IMR-90 (cell line): ENCODE data around the gene HOXD9. TPM values are rescaled to one million over a fixed set of nuclear protein-coding genes. Genes with fewer than 3 reads are reported as not detected.

ENCODE experiments used
- ATAC-seq: fragments of 200-7000 bp; cut with Tn5 transposase; 2 replicates; pipeline ENCODE4 v1.9.1; 2020; ENCODE audit warnings: low read depth, mild to moderate bottlenecking, moderate library complexity
- BruUV-seq: library from RNA; stranded (reverse); fragments of 400-500 nt; replicated peaks from 2 replicates; lab custom pipeline; 2021; lab: Mats Ljungman, UMichigan
- CTCF ChIA-PET: fragments of 300-600 bp; formaldehyde crosslinking; extraction: SDS; loops from one replicate; lab custom pipeline; 2021; ENCODE audit warnings: antibody characterized with exemption; lab: Yijun Ruan, JAX
- POLR2A ChIA-PET: fragments of 300-600 bp; sonication (Branson Sonifier 250); formaldehyde crosslinking; loops from one replicate; lab custom pipeline; 2022; ENCODE audit warnings: antibody characterized with exemption; ENCODE audit not compliant: unreplicated experiment; lab: Charles Lee
- DNase-seq: peaks from one replicate; pipeline ENCODE4 v3.0.0; 2013
- H2AFZ ChIP-seq: replicated peaks from 2 replicates; pipeline ENCODE3; 2013; ENCODE audit warnings: low read length, mild to moderate bottlenecking; ENCODE audit not compliant: poor library complexity
- H2AK5ac ChIP-seq: 2 replicates; pipeline ENCODE4 v1.6.1; 2013; ENCODE audit warnings: low read depth, low read length, inconsistent platforms
- H2AK9ac ChIP-seq: replicated peaks from 2 replicates; pipeline ENCODE3; 2013; ENCODE audit warnings: mild to moderate bottlenecking, low read depth, low read length, moderate library complexity; ENCODE audit not compliant: poor library complexity
- H2BK120ac ChIP-seq: 2 replicates; pipeline ENCODE4 v1.6.1; 2013; ENCODE audit warnings: low read depth, low read length, inconsistent platforms
- H2BK15ac ChIP-seq: 3 replicates; pipeline ENCODE4 v1.6.1; 2013; ENCODE audit warnings: low read depth, low read length, inconsistent platforms
- H2BK20ac ChIP-seq: 2 replicates; pipeline ENCODE4 v1.6.1; 2013; ENCODE audit warnings: low read depth, mild to moderate bottlenecking, inconsistent platforms, low read length, moderate library complexity
- H2BK5ac ChIP-seq: 2 replicates; pipeline ENCODE4 v1.6.1; 2013; ENCODE audit warnings: mild to moderate bottlenecking, low read depth, low read length, inconsistent platforms; ENCODE audit not compliant: poor library complexity, severe bottlenecking
- H3K14ac ChIP-seq: replicated peaks from 2 replicates; pipeline ENCODE4 v1.6.1; 2013; ENCODE audit warnings: low read depth, low read length, inconsistent platforms
- H3K18ac ChIP-seq: 2 replicates; pipeline ENCODE4 v1.6.1; 2013; ENCODE audit warnings: low read depth, low read length, control low read depth
- H3K23ac ChIP-seq: 2 replicates; pipeline ENCODE4 v1.6.1; 2013; ENCODE audit warnings: low read depth, low read length, inconsistent platforms
- H3K27ac ChIP-seq: 2 replicates; pipeline ENCODE4 v1.5.1; 2013; ENCODE audit warnings: mild to moderate bottlenecking, control low read depth, low read length; ENCODE audit not compliant: insufficient read depth
- H3K27me3 ChIP-seq: 2 replicates; pipeline ENCODE4 v1.6.1; 2013; ENCODE audit warnings: low read length; ENCODE audit not compliant: control insufficient read depth, insufficient read depth
- H3K36me3 ChIP-seq: 2 replicates; pipeline ENCODE4 v1.6.1; 2013; ENCODE audit warnings: low read length, mixed read lengths; ENCODE audit not compliant: control insufficient read depth, insufficient read depth
- H3K4ac ChIP-seq: 2 replicates; pipeline ENCODE4 v1.6.1; 2013; ENCODE audit warnings: low read depth, low read length, inconsistent platforms
- H3K4me1 ChIP-seq: 2 replicates; pipeline ENCODE4 v1.6.1; 2013; ENCODE audit warnings: low read length, mixed read lengths; ENCODE audit not compliant: control insufficient read depth, insufficient read depth
- H3K4me2 ChIP-seq: 2 replicates; pipeline ENCODE4 v1.6.1; 2013; ENCODE audit warnings: low read depth, mild to moderate bottlenecking, control low read depth, low read length, moderate library complexity
- H3K4me3 ChIP-seq: 2 replicates; pipeline ENCODE4 v1.5.1; 2013; ENCODE audit warnings: low read depth, mild to moderate bottlenecking, control low read depth, low read length, moderate library complexity; ENCODE audit not compliant: insufficient read depth
- H3K56ac ChIP-seq: 2 replicates; pipeline ENCODE4 v1.6.1; 2013; ENCODE audit warnings: low read length, inconsistent platforms; ENCODE audit not compliant: insufficient read depth; ENCODE audit errors: extremely low read depth
- H3K79me1 ChIP-seq, 2 experiments: 2 replicates each; pipeline ENCODE4 v1.6.1; 2013; ENCODE audit warnings: low read length in 2 of 2, inconsistent platforms in 1 of 2, low read depth in 1 of 2
- H3K9ac ChIP-seq: 2 replicates; pipeline ENCODE4 v1.6.1; 2013; ENCODE audit warnings: low read depth, low read length, control low read depth
- H3K9me1 ChIP-seq: 2 replicates; pipeline ENCODE4 v1.6.1; 2013; ENCODE audit warnings: low read length, inconsistent platforms; ENCODE audit not compliant: insufficient read depth
- H3K9me3 ChIP-seq: 2 replicates; pipeline ENCODE4 v1.6.1; 2013; ENCODE audit warnings: low read length; ENCODE audit not compliant: control insufficient read depth, insufficient read depth
- H4K20me1 ChIP-seq: 2 replicates; pipeline ENCODE4 v1.6.1; 2013; ENCODE audit warnings: low read length, inconsistent platforms; ENCODE audit not compliant: insufficient read depth
- H4K5ac ChIP-seq: 2 replicates; pipeline ENCODE4 v1.6.1; 2013; ENCODE audit warnings: mild to moderate bottlenecking, low read depth, low read length, control low read depth
- H4K8ac ChIP-seq, 2 experiments: 2 replicates each; pipeline ENCODE4 v1.6.1; 2013; ENCODE audit warnings: low read depth in 2 of 2, low read length in 2 of 2, control low read depth in 1 of 2, inconsistent platforms in 1 of 2
- H4K91ac ChIP-seq: 2 replicates; pipeline ENCODE4 v1.6.1; 2013; ENCODE audit warnings: low read depth, low read length, inconsistent platforms; ENCODE audit not compliant: insufficient read depth
- POLR2A ChIP-seq: IDR thresholded peaks from 2 replicates; pipeline ENCODE4 v1.6.1; 2012; ENCODE audit warnings: mild to moderate bottlenecking, low read depth, low read length
- WGBS, 2 experiments: methylation state at CpG; one replicate each; pipeline versions ENCODE4 v1.1.5 to v1.1.7; 2013; ENCODE audit warnings: missing lambda C conversion rate in 2 of 2; ENCODE audit not compliant: insufficient read length in 1 of 2; ENCODE audit errors: extremely low coverage in 2 of 2; 5-methylcytosine and 5-hydroxymethylcytosine counted together
- dilution Hi-C: fragments of 300-500 bp; cut with HindIII; formaldehyde crosslinking; loops from one replicate; pipeline ENCODE4 v1.14.3; 2018; ENCODE audit warnings: low sequenced_read_pairs; ENCODE audit not compliant: unreplicated experiment
- in situ Hi-C: fragments of 300-500 bp; cut with MboI; formaldehyde crosslinking; loops from 3 replicates; pipeline ENCODE4 v1.14.3; 2019; ENCODE audit warnings: low sequenced_read_pairs, inconsistent platforms, mixed read lengths
- intact Hi-C: fragments of 100-400 bp; cut with micrococcal nuclease; formaldehyde crosslinking; loops from 2 replicates; pipeline ENCODE4 v1.10.0; 2022
- polyA plus RNA-seq, 3 experiments: library from polyadenylated mRNA; depleted of rRNA; stranded (reverse); fragments of >200 nt; gene quantifications; 2 replicates each; pipeline ENCODE4 v1.2.3, GENCODE V29; 2012; ENCODE audit warnings: low replicate concordance in 1 of 3
- total RNA-seq: library from RNA; depleted of rRNA; stranded (reverse); fragments of >200 nt; gene quantifications from 2 replicates; pipeline ENCODE4 v1.2.3, GENCODE V29; 2012

Gene HOXD9
- total and polyA plus RNA-seq, 2 of the 4 experiments (the other 2 are of a cell fraction) = not detected

GRCh38 chr2:176147210-176147799, 24.8 kb downstream of the HOXD9 start:
- ATAC-seq (no peak), DNase-seq (no peak)
- no peak overlapping the region for H2AK9ac ChIP-seq
- H3K23ac ChIP-seq = no peak overlapping the region
- no peak overlapping the region for H3K27ac ChIP-seq
- no peak overlapping the region for H3K56ac ChIP-seq
- H3K4me2 ChIP-seq = no peak overlapping the region
- no peak overlapping the region for H3K18ac ChIP-seq
- TF ChIP-seq POLR2A = no peak
- peaks cover 8% of the 10 kb centered on the region; the same call in 1 of the 2 replicates for H3K9me3 ChIP-seq
- no peak overlapping the region for H3K9ac ChIP-seq
- ChIA-PET CTCF (interaction anchor here (1.8 kb wide), 1 partner anchor 307 kb away, joined by 7 read pairs; no protein-coding TSS in a partner anchor), POLR2A (no interaction called here)
- H3K4me3 ChIP-seq = no peak overlapping the region
- dilution Hi-C loops (no loop called here), in situ Hi-C loops (no loop called here), intact Hi-C loops (no loop called here)
- H4K91ac ChIP-seq = no peak overlapping the region
- no peak overlapping the region for H2BK15ac ChIP-seq
- H3K4me1 ChIP-seq = no peaks in the 10 kb centered on the region
- H2BK120ac ChIP-seq = no peak overlapping the region
- H4K8ac ChIP-seq = no peak overlapping the region
- WGBS, 2 experiments = 0% methylated on average over 1 of the region's 32 CpGs; no CpG with 5 or more reads in 1 of the 2 experiments
- no peak overlapping the region for H4K5ac ChIP-seq
- no peak overlapping the region for H2BK5ac ChIP-seq
- no TSS peak for BruUV-seq
- peaks cover 73% of the 10 kb centered on the region for H3K27me3 ChIP-seq
- H4K20me1 ChIP-seq = no peaks in the 10 kb centered on the region
- no peak overlapping the region for H2BK20ac ChIP-seq
- no peaks in the 10 kb centered on the region for H3K9me1 ChIP-seq
- H3K14ac ChIP-seq = no peak overlapping the region
- H3K4ac ChIP-seq = no peak overlapping the region
- no peaks in the 10 kb centered on the region for H3K79me1 ChIP-seq
- H3K36me3 ChIP-seq = no peaks in the 10 kb centered on the region
- H2AFZ ChIP-seq = no peak overlapping the region
- H2AK5ac ChIP-seq = no peak overlapping the region
